Measurements from ENCODE around the gene GORASP2.

DNA sequence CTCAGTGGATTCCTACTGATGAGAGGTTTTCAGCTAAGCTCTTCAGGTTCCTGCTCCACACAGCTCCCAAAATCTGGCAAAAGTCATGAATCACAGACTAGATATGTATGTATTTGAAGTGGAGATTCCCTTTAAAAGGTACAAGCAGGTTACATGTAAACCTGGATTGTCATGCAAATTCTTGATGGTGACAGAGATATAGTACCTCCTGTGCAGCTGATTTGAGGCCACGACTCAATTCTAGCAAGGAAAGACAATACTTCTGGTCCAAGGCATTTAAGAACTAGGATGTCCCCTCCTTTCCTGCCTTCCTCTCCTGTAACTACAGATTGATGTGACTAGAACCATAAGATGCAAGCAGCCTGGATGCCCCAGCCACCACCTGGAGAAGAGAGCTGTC is 55.0 kb downstream of the GORASP2 start:
- TF ChIP-seq TCF12 (IDR thresholded peaks at IDR 0.05; ENCODE audit: low read depth), result no peak
- TF ChIP-seq YY1 (IDR thresholded peaks at IDR 0.05; ENCODE audit: low read depth), result no peak
- TF ChIP-seq EP300 (IDR thresholded peaks at IDR 0.05; ENCODE audit: borderline replicate concordance), result no peak
- no peak for TF ChIP-seq RAD21 (IDR thresholded peaks at IDR 0.05; ENCODE audit: low read depth)
- TF ChIP-seq FOXM1 (IDR thresholded peaks at IDR 0.05; ENCODE audit: borderline replicate concordance, low read depth), result no peak
- TF ChIP-seq TAF1 (IDR thresholded peaks at IDR 0.05; ENCODE audit: low read depth), result no peak
